ENCODE results near the gene ATXN2. TPM values are rescaled to one million over a fixed set of nuclear protein-coding genes. Genes with fewer than 3 reads are reported as not detected.

Gene ATXN2
- total and polyA plus RNA-seq, 3 donors from 2014 or later = 61.4 to 165 (median 145) TPM

DNA sequence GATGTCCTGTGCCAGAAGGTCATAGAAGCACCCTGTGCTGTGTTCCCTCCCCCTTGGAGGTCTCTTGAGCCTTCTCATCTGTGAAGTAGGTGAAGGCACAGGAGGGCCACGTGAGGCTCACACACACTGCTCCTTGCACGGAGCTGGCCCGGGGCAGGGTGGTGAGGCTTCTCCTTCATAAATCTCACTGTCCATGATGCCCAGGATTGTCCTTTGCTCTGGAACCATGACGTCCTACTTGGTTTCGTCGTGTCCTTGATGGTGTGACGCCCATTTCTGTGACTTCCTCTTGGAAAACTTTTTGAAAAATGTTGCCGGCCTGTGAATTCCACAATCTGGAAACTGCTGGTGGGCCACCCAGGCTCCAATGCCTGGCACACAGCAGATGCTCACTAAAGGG lies 159.0 kb downstream of the ATXN2 start:
- 59 to 73% methylated on average over 8 of the region's 8 CpGs for WGBS, 2 donors
- Histone ChIP-seq H3K9me3 (no peaks in the 10 kb centered on the region), H3K36me3 (ENCODE audit: low read depth, missing control alignments) (no peaks in the 10 kb centered on the region), H3K4me3 (no peak overlapping the region), H3K27me3 (no peaks in the 10 kb centered on the region), H3K27ac (peak overlapping the region; percentile 44 to 64), H3K4me1 (peaks cover 15% of the 10 kb centered on the region)
- TF ChIP-seq, protein P1, sequence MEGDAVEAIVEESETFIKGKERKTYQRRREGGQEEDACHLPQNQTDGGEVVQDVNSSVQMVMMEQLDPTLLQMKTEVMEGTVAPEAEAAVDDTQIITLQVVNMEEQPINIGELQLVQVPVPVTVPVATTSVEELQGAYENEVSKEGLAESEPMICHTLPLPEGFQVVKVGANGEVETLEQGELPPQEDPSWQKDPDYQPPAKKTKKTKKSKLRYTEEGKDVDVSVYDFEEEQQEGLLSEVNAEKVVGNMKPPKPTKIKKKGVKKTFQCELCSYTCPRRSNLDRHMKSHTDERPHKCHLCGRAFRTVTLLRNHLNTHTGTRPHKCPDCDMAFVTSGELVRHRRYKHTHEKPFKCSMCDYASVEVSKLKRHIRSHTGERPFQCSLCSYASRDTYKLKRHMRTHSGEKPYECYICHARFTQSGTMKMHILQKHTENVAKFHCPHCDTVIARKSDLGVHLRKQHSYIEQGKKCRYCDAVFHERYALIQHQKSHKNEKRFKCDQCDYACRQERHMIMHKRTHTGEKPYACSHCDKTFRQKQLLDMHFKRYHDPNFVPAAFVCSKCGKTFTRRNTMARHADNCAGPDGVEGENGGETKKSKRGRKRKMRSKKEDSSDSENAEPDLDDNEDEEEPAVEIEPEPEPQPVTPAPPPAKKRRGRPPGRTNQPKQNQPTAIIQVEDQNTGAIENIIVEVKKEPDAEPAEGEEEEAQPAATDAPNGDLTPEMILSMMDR (IDR thresholded peaks at IDR 0.05) = no peak
- TF ChIP-seq POLR2A (IDR thresholded peaks at IDR 0.05) = no peak
- intact Hi-C loops (cut with DNase I; ENCODE audit: low total_unique reads) = no loop called here
- no peak for DNase-seq

DNA sequence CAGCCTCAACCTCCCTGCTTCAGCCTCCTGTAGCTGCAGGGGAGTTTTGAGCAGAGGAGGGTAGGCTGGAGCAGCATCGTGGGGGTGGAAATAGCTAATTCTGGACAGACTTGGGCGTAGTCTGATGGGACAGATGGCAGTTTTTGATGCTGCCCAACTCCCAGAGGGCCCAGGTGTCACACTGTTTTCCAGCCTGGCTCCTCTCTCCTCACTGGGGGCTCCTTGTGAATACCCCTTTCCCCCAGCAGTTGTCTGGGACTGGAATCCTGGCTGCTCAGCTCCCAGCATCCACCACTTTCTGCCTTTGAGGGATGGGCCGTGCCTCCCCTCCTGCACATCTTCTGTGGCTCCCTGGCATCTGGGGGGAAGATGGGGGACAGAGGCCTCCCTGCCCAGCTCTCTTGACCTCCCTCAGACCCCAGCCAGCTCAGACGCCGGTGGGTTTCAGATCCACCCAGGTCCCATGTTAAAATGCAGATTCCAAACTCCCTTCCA lies 159.4 kb downstream of the ATXN2 start:
- H3K9me3 ChIP-seq = no peaks in the 10 kb centered on the region
- WGBS, 2 donors = 64 to 70% methylated on average over 5 of the region's 5 CpGs
- no peak for DNase-seq
- peak overlapping the region in 1 of 2 donors; percentile 64 for H3K27ac ChIP-seq
- peaks cover 15% of the 10 kb centered on the region for H3K4me1 ChIP-seq
- no peaks in the 10 kb centered on the region for H3K27me3 ChIP-seq
- no peaks in the 10 kb centered on the region for H3K36me3 ChIP-seq (ENCODE audit: low read depth, missing control alignments)
- H3K4me3 ChIP-seq = no peak overlapping the region
- TF ChIP-seq, protein P1 (IDR thresholded peaks at IDR 0.05) = no peak
- TF ChIP-seq POLR2A (IDR thresholded peaks at IDR 0.05) = no peak
- intact Hi-C loops (cut with DNase I; ENCODE audit: low total_unique reads) = no loop called here

DNA sequence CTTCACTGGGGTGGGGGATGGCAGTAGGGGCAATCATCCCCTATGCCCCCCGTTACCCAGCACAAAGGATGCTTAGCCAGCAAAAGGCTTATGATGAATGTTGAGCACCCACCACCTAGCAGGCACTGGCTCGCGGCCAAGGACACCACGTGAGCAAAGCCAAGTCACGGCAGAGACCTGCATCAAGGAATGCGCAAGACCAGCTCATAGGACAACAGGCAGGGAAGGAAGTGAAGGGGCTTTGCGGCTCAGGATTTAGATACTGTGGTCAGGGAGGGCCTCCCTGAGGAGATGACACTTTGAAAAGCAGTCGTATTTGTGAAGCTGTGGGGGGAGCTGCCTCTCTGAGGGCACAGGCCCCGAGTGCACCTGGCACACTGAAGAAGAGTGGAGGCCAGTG lies 160.6 kb downstream of the ATXN2 start:
- Histone ChIP-seq H3K4me1 (peaks cover 19% of the 10 kb centered on the region), H3K36me3 (ENCODE audit: low read depth, missing control alignments) (no peaks in the 10 kb centered on the region), H3K9me3 (no peaks in the 10 kb centered on the region), H3K27ac (no peak overlapping the region), H3K4me3 (no peak overlapping the region), H3K27me3 (no peaks in the 10 kb centered on the region)
- TF ChIP-seq, protein P1 (IDR thresholded peaks at IDR 0.05) = no peak
- TF ChIP-seq POLR2A (IDR thresholded peaks at IDR 0.05) = no peak
- DNase-seq = peak; percentile 49
- WGBS, 2 donors = 54 to 58% methylated on average over 9 of the region's 9 CpGs
- intact Hi-C loops (cut with DNase I; ENCODE audit: low total_unique reads) = no loop called here

DNA sequence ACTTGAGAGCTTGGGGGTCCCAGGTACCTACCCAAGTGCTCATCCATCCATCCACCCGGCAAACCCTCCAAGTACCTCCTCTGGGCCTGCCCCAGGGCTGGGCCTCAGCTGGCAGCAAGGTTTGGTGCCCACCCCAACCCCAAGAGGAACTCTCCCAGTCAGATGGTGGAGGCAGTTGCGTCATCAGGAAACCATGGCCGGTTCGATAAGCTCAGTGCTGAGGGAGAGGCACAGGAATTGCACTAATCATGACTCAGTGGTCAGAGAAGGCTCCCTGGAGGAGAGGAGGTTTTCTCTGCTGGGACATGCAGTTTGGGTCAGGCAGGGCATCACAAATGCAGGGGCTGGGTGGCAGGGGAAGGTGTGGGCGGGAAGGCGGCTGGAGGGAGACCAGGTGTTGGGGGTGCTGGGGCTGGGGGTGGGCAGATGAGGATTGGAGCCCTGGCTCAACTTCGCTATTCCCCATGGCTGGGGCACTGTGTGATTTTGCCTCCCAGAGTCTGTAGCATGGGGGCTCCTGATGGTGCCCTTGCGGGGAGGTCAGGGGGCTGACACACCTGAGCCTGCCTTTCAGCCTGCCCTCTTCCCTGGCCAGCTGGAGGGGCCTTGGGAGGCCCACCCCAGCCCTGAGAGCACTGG lies 161.2 kb downstream of the ATXN2 start:
- peaks cover 19% of the 10 kb centered on the region for H3K4me1 ChIP-seq
- H3K36me3 ChIP-seq (ENCODE audit: low read depth, missing control alignments) = no peaks in the 10 kb centered on the region
- DNase-seq = no peak
- intact Hi-C loops (cut with DNase I; ENCODE audit: low total_unique reads) = no loop called here
- WGBS, 2 donors = 82 to 90% methylated on average over 7 to 8 of the region's 8 CpGs
- no peaks in the 10 kb centered on the region for H3K9me3 ChIP-seq
- no peak for TF ChIP-seq POLR2A (IDR thresholded peaks at IDR 0.05)
- TF ChIP-seq, protein P1 (IDR thresholded peaks at IDR 0.05) = no peak
- H3K27ac ChIP-seq = no peak overlapping the region
- H3K4me3 ChIP-seq = no peak overlapping the region
- no peaks in the 10 kb centered on the region for H3K27me3 ChIP-seq

DNA sequence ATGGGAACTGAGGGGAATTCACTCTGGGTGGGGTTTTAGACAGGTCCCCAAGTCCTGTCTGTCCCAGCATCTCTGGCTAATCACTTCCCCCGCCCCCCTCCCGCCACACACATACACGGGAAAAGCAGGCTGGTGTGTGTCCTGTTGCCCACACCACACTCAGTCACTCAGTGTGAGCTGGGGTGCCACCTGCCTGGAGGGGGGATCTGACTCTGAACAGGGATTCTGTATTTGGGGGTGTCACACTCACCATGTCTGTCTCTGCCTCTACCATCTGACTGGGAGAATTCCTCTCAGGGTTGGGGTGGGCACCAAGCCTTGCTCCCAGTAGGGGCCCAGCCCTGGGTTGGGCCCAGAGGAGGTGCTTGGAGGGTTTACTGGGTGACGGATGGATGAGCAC lies 162.3 kb downstream of the ATXN2 start:
- H3K36me3 ChIP-seq (ENCODE audit: low read depth, missing control alignments) = no peaks in the 10 kb centered on the region
- peaks cover 19% of the 10 kb centered on the region for H3K4me1 ChIP-seq
- no peak overlapping the region for H3K27ac ChIP-seq
- TF ChIP-seq POLR2A (IDR thresholded peaks at IDR 0.05) = no peak
- TF ChIP-seq, protein P1 (IDR thresholded peaks at IDR 0.05) = no peak
- H3K9me3 ChIP-seq = no peaks in the 10 kb centered on the region
- no peak overlapping the region for H3K4me3 ChIP-seq
- no peak for DNase-seq
- intact Hi-C loops (cut with DNase I; ENCODE audit: low total_unique reads) = no loop called here
- no peaks in the 10 kb centered on the region for H3K27me3 ChIP-seq
- WGBS, 2 donors = 50 to 75% methylated on average over 2 to 4 of the region's 4 CpGs
